ENCODE data around the gene MAP4K5.
"Not testable (repeated sequence)": the region's sequence is repeated elsewhere in the genome, so short reads cannot be mapped to it uniquely, and the experiment has no call there.

MAP4K5 gene

GRCh38 chr14:50532502-50533240, at the start of gene MAP4K5:
Gene MAP4K5 (minus strand): TSS chr14:50532569. CDS start chr14:50532049, 520 bp downstream.
- peak; percentile 88 for DNase-seq (ENCODE audit: low spot score)

GRCh38 chr14:50578433-50578832, 46.1 kb upstream of the MAP4K5 start:
- DNase-seq (ENCODE audit: low spot score): no peak

- no peak for DNase-seq (ENCODE audit: low spot score)
Measured at GRCh38 chr14:50577982-50578381, 45.6 kb upstream of the MAP4K5 start.

GRCh38 chr14:50575769-50576168, 43.4 kb upstream of the MAP4K5 start:
- DNase-seq (ENCODE audit: low spot score): no peak

- DNase-seq (ENCODE audit: low spot score): no peak
Measured at GRCh38 chr14:50573862-50574261, 41.5 kb upstream of the MAP4K5 start.

GRCh38 chr14:50569714-50570274, 37.4 kb upstream of the MAP4K5 start:
- no peak for DNase-seq (ENCODE audit: low spot score)

- no peak for DNase-seq (ENCODE audit: low spot score)
Measured at GRCh38 chr14:50562841-50563240, 30.5 kb upstream of the MAP4K5 start.

- no peak for DNase-seq (ENCODE audit: low spot score)
Measured at GRCh38 chr14:50560931-50561285, 28.5 kb upstream of the MAP4K5 start.

- peak; percentile 21 for DNase-seq (ENCODE audit: low spot score)
Measured at GRCh38 chr14:50559990-50560930, 27.9 kb upstream of the MAP4K5 start, which contains the start of gene ATL1. Gene ATL1 (plus strand): TSS chr14:50560145. CDS start chr14:50560266, 121 bp downstream.

GRCh38 chr14:50552796-50553195, 20.4 kb upstream of the MAP4K5 start:
- DNase-seq (ENCODE audit: low spot score): not testable (repeated sequence)

GRCh38 chr14:50551877-50552276, 19.5 kb upstream of the MAP4K5 start:
- no peak for DNase-seq (ENCODE audit: low spot score)

GRCh38 chr14:50550294-50550693, 17.9 kb upstream of the MAP4K5 start:
- DNase-seq (ENCODE audit: low spot score): no peak

GRCh38 chr14:50545618-50546017, 13.2 kb upstream of the MAP4K5 start:
- DNase-seq (ENCODE audit: low spot score): no peak

GRCh38 chr14:50544911-50545310, 12.5 kb upstream of the MAP4K5 start:
- no peak for DNase-seq (ENCODE audit: low spot score)

- peak; percentile 47 for DNase-seq (ENCODE audit: low spot score)
Measured at GRCh38 chr14:50542941-50543418, 10.6 kb upstream of the MAP4K5 start.

GRCh38 chr14:50541159-50541567, 8.8 kb upstream of the MAP4K5 start:
- no peak for DNase-seq (ENCODE audit: low spot score)

- DNase-seq (ENCODE audit: low spot score): no peak
Measured at GRCh38 chr14:50539051-50539450, 6.7 kb upstream of the MAP4K5 start.

- not testable (repeated sequence) for DNase-seq (ENCODE audit: low spot score)
Measured at GRCh38 chr14:50538034-50538433, 5.7 kb upstream of the MAP4K5 start.

- no peak for DNase-seq (ENCODE audit: low spot score)
Measured at GRCh38 chr14:50534997-50535396, 2.6 kb upstream of the MAP4K5 start.

- no peak for DNase-seq (ENCODE audit: low spot score)
Measured at GRCh38 chr14:50534416-50534815, 2.0 kb upstream of the MAP4K5 start.

- DNase-seq (ENCODE audit: low spot score): no peak
Measured at GRCh38 chr14:50533806-50534205, 1.4 kb upstream of the MAP4K5 start.

- DNase-seq (ENCODE audit: low spot score): no peak
Measured at GRCh38 chr14:50533241-50533705, 904 bp upstream of the MAP4K5 start.
